Kidney epithelial cell (primary cell): ENCODE measurements around the gene NPB. TPM values are rescaled to one million over a fixed set of nuclear protein-coding genes. Genes with fewer than 3 reads are reported as not detected.

Source experiments
- DNase-seq: peaks from one replicate; pipeline ENCODE4 v3.0.0-alpha.2; 2010; ENCODE audit warnings: low read depth
- H3K27me3 ChIP-seq: 2 replicates; pipeline ENCODE4 v1.6.0; 2011; ENCODE audit warnings: low read length; ENCODE audit not compliant: control insufficient read depth, insufficient read depth
- H3K36me3 ChIP-seq: 2 replicates; pipeline ENCODE4 v1.5.1; 2011; ENCODE audit warnings: low read length; ENCODE audit not compliant: control insufficient read depth, insufficient read depth
- H3K4me3 ChIP-seq: 2 replicates; pipeline ENCODE4 v1.5.1; 2011; ENCODE audit warnings: low read depth, mild to moderate bottlenecking, control low read depth, low read length
- total RNA-seq: library from RNA; depleted of rRNA; stranded (reverse); fragments of >200 nt; gene quantifications from 2 replicates; pipeline ENCODE4 v1.2.3, GENCODE V29; 2015
- TF ChIP-seq, protein P1 (sequence below): IDR thresholded peaks from 2 replicates; pipeline ENCODE4 v1.5.1; 2011; ENCODE audit warnings: mild to moderate bottlenecking, moderate library complexity, low read length, control low read depth, inconsistent platforms; ENCODE audit not compliant: insufficient read depth, poor library complexity, severe bottlenecking

NPB gene
- total RNA-seq, 1 donor from 2014 or later: 1.9 TPM

DNA sequence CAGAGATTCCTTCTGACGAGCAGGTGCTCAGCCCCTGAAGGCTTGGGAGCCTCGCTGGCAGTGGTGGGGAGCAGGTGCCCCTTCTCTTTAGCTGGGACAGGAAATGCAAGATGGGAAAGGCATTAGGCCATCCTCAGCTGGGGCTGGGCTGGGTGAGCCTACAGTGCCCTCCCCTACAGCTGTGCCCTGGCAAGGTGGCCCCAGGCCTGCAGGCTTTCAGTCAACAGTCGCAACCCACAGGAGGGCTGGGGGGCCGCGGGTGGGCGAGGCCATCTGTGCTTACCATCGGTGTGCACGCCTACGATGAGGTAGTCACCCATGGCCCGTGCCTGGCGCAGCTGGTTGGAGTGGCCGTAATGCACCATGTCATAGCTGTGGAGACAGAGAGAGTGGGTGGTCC lies 7.2 kb downstream of the NPB start:
- H3K36me3 ChIP-seq: peaks cover 3% of the 10 kb centered on the region
- no peaks in the 10 kb centered on the region for H3K27me3 ChIP-seq
- DNase-seq: no peak
- TF ChIP-seq, protein P1, sequence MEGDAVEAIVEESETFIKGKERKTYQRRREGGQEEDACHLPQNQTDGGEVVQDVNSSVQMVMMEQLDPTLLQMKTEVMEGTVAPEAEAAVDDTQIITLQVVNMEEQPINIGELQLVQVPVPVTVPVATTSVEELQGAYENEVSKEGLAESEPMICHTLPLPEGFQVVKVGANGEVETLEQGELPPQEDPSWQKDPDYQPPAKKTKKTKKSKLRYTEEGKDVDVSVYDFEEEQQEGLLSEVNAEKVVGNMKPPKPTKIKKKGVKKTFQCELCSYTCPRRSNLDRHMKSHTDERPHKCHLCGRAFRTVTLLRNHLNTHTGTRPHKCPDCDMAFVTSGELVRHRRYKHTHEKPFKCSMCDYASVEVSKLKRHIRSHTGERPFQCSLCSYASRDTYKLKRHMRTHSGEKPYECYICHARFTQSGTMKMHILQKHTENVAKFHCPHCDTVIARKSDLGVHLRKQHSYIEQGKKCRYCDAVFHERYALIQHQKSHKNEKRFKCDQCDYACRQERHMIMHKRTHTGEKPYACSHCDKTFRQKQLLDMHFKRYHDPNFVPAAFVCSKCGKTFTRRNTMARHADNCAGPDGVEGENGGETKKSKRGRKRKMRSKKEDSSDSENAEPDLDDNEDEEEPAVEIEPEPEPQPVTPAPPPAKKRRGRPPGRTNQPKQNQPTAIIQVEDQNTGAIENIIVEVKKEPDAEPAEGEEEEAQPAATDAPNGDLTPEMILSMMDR: no peak
- H3K4me3 ChIP-seq: no peak overlapping the region

DNA sequence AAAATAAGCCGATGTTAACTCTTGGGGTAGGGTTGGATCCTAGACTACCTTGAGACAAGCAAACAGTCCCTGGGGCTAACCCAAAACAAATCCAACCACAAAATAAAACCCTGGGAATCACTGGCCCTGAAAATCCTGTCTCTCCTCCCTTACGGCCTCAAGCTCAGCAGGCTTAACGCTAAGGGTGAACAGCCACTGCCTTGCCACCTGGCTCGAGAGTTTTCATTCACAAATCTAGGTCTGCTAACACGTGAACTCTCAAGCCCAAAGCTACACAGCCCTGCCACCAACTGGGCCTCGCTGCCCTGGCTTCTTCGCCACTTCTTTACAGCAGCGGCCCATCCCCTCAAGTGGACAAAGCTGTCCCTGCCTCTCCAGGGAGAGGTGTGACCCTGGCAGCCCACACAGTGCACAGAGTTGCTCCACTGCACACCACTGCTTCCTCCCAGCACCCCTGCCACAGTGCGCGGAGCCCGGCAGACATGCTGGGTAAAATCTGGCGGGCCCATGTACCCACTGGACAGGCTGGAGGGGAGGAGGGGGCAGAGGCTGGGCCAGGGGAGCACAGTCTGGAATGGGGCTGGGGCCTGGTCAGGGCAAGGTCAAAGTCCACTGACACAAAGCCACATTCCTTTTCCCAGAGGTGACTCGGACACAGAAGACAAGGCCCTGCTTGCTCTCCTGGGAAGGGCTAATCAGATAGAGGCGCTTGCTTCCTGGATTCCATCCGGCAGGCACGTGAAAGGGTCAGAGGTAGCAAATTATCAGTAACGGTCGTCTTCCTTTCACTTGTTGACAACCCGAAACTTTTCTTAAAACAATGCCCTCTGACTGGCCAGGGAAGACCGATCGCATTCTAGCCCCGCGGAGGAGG lies 8.2 kb downstream of the NPB start:
- no peak for DNase-seq
- TF ChIP-seq, protein P1: no peak
- H3K27me3 ChIP-seq: no peaks in the 10 kb centered on the region
- peak overlapping the region; percentile 51 for H3K4me3 ChIP-seq
- H3K36me3 ChIP-seq: peaks cover 4% of the 10 kb centered on the region

DNA sequence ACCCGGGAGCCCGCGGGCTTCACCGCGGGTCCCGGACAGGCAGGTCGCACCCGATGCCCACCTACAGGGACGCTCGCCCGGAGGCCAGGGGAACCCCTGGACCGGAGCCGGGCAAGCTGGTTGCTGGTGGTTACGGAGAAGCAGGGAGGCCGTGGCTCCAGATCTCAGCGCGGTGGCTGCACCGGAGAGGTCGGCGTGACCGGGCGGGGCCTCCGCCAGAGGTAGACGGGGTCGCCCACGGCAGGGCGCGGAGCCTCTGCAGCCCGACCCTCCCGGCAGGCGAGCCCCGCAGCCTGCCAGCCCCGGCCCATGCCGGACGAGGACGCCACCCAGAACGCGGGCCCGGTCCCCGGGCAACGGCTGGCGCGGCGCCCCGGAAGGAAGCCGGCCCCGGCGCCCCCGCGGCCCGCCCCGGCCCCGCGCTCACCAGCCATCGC lies 8.8 kb downstream of the NPB start:
- TF ChIP-seq, protein P1: no peak
- Histone ChIP-seq H3K4me3 (peak overlapping the region; percentile 51), H3K36me3 (peaks cover 6% of the 10 kb centered on the region), H3K27me3 (no peaks in the 10 kb centered on the region)
- no peak for DNase-seq

DNA sequence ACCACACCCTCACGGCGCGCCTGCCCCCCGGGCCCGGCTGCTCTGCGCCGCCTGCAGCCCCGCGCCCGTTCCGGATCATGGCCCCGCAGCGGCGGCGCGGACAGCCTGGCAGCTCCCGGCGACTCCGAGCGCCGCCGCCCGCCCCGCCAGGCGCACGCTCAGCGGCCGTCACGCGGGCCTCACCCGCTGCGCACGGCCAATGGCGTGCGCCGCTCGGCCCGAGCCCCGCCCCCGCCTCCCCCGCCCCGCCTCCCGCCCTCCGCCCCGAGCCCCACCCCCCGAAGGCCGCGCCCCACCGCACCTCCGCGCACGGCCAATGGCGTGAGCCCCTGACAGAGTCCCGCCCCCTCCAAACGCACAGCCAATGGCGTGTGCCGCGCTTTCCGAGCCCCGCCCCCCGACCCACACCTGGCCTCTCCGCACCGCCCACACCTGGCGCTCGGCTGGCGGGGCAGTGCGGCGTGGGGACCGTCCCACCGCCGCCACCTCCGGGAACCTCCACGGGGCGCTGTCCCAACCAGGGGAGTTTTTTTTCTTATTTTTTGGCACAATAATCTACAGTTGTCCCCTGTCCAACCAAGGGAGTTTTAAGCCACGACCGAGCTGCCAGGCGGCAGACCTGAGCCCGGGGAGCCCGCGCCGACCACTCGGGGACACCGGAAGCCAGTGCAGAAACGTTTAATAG lies 9.4 kb downstream of the NPB start, which contains the start of gene PCYT2:
PCYT2 (minus strand) TSS at position 123 of the 685 bp plus-strand sequence; CDS start at position 79, 44 bp downstream.
- no peak for DNase-seq
- H3K4me3 ChIP-seq: peak within 1 kb of the TSS; percentile 51
- H3K36me3 ChIP-seq: peaks cover 6% of the 10 kb centered on the region

DNA sequence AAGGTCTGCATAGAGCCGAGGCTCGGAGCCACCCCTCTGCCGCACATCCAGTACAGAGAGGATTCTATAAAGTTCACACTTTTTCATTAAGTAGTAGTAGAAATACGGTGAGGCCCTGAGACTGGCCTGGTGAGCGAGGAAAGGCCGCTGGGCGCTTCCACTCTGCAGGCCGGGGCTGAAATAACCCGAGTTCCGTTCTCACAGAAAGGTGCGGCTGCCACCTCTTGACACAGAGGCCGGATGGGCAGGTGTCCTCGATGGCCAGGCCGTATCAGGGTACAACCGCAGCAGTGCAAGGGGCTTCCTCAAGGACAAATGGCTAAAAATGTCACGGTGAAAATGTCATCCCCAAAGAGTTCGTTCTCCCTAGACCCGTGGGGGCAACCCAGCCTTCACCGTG lies 9.9 kb downstream of the NPB start:
- TF ChIP-seq, protein P1: no peak
- peaks cover 6% of the 10 kb centered on the region for H3K36me3 ChIP-seq
- no peak overlapping the region for H3K4me3 ChIP-seq
- no peaks in the 10 kb centered on the region for H3K27me3 ChIP-seq
- DNase-seq: no peak

More for the DNA sequence above, 9.4 kb downstream of the NPB start, which contains the start of gene PCYT2:
- no peaks in the 10 kb centered on the region for H3K27me3 ChIP-seq
- TF ChIP-seq, protein P1: no peak
